Caco-2 (cell line): ENCODE results near the gene HNRNPUL1. TPM values are rescaled to one million over a fixed set of nuclear protein-coding genes. Genes with fewer than 3 reads are reported as not detected.

Source experiments
- BruUV-seq: library from RNA; stranded (reverse); fragments of 400-500 nt; replicated peaks from 2 replicates; lab custom pipeline; 2021; lab: Mats Ljungman, UMichigan
- CTCF ChIA-PET: fragments of 300-600 bp; sonication (Branson Sonifier 250); formaldehyde crosslinking; loops from one replicate; lab custom pipeline; 2022; ENCODE audit warnings: antibody characterized with exemption; lab: Charles Lee
- POLR2A ChIA-PET: fragments of 300-600 bp; sonication (Branson Sonifier 250); formaldehyde crosslinking; loops from one replicate; lab custom pipeline; 2022; ENCODE audit warnings: antibody characterized with exemption; lab: Charles Lee
- DNase-seq, 2 experiments: peaks; one replicate each; pipeline versions ENCODE4 v3.0.0 to v3.0.0-alpha.2; 2020 to 2022
- H3K27me3 ChIP-seq: replicated peaks from 2 replicates; pipeline ENCODE4 v1.6.0; 2011; ENCODE audit warnings: low read length; ENCODE audit not compliant: control insufficient read depth, insufficient read depth
- H3K36me3 ChIP-seq: 2 replicates; pipeline ENCODE4 v1.5.1; 2011; ENCODE audit warnings: low read length; ENCODE audit not compliant: control insufficient read depth, insufficient read depth
- H3K4me1 ChIP-seq: fragments of 250-450 bp; sonication (Bioruptor Pico); 2 replicates; pipeline ENCODE4 v1.5.1; 2020; ENCODE audit warnings: mild to moderate bottlenecking
- H3K4me3 ChIP-seq: 2 replicates; pipeline ENCODE4 v1.5.1; 2011; ENCODE audit warnings: low read depth, mild to moderate bottlenecking, control low read depth, low read length
- H3K9me3 ChIP-seq: fragments of 250-450 bp; sonication (Bioruptor Pico); 2 replicates; pipeline ENCODE4 v1.5.1; 2020; ENCODE audit warnings: mild to moderate bottlenecking, moderate library complexity
- H3K27ac Mint-ChIP-seq: one replicate; pipeline ENCODE4 v1.8.0; 2022; ENCODE audit warnings: mixed read lengths; ENCODE audit not compliant: unreplicated experiment
- H3K27me3 Mint-ChIP-seq: one replicate; pipeline ENCODE4 v1.8.0; 2022; ENCODE audit warnings: mixed read lengths; ENCODE audit not compliant: insufficient read depth, unreplicated experiment
- H3K36me3 Mint-ChIP-seq: one replicate; pipeline ENCODE4 v1.8.0; 2022; ENCODE audit warnings: mild to moderate bottlenecking, mixed read lengths; ENCODE audit not compliant: insufficient read depth, unreplicated experiment
- H3K4me1 Mint-ChIP-seq: one replicate; pipeline ENCODE4 v1.8.0; 2022; ENCODE audit warnings: low read depth, mixed read lengths; ENCODE audit not compliant: unreplicated experiment
- H3K4me3 Mint-ChIP-seq: one replicate; pipeline ENCODE4 v1.8.0; 2022; ENCODE audit warnings: mild to moderate bottlenecking, moderate library complexity, mixed read lengths; ENCODE audit not compliant: unreplicated experiment
- H3K9me3 Mint-ChIP-seq: one replicate; pipeline ENCODE4 v1.8.0; 2022; ENCODE audit warnings: mixed read lengths; ENCODE audit not compliant: unreplicated experiment
- CTCF ChIP-seq, 2 experiments: fragments of 200-600 bp in 1 of 2; IDR thresholded peaks; 1 replicate in 1 of 2; 2 replicates in 1 of 2; pipeline versions ENCODE4 v1.5.1 to v1.8.0; 2011 to 2022; ENCODE audit warnings: antibody characterized with exemption in 1 of 2, control low read depth in 1 of 2, inconsistent platforms in 1 of 2, low read depth in 1 of 2, low read length in 1 of 2, mild to moderate bottlenecking in 1 of 2, moderate library complexity in 1 of 2; ENCODE audit not compliant: insufficient read depth in 1 of 2, severe bottlenecking in 1 of 2, unreplicated experiment in 1 of 2
- intact Hi-C: fragments of 100-400 bp; cut with micrococcal nuclease; formaldehyde crosslinking; loops from one replicate; pipeline ENCODE4 v1.10.0; 2022; ENCODE audit not compliant: unreplicated experiment
- total RNA-seq: library from RNA; stranded (reverse); gene quantifications from 2 replicates; pipeline ENCODE4 v1.2.3, GENCODE V29; 2022

Gene HNRNPUL1
- total RNA-seq, 1 experiment from 2014 or later, result 322 TPM

DNA sequence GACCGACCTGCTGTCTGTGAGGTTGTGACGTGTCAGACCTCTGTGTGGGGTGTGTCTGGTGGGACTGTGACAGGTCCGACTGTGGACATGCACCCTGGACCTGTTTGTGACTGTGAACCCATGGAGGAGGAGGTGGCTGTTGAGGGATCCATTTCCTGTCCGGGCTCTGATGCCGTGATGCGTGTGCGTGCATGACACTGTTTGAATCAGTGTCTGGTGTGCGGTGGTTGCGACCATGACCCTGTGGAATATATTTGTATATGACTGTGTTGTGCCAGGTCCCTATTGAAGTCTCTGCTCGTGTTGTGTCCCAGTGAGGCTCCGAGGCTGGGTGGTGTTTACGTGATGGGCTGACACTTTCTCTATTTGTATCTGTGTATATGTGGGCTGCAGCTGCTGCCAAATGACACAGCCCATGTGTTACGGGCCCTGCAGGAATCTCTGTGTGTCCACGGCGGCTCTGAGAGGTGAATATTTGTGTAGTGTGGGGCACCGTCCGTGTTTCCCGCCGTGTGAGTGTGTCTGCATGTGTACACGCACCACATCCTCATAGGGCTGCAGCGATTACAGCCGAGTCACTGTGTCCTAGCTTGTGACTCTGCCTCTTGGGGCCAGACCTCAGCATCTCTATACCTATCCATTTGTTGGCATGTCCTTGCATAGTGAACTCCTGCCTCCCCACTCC is 64.1 kb downstream of the HNRNPUL1 start:
- Histone ChIP-seq H3K36me3 (no peaks in the 10 kb centered on the region), H3K4me1 (peaks cover 30% of the 10 kb centered on the region), H3K27me3 (no peaks in the 10 kb centered on the region), H3K9me3 (no peaks in the 10 kb centered on the region), H3K4me3 (no peak overlapping the region)
- no peak overlapping the region for H3K27ac Mint-ChIP-seq
- ChIA-PET POLR2A (no interaction called here), CTCF (no interaction called here)
- no peaks in the 10 kb centered on the region for H3K27me3 Mint-ChIP-seq
- intact Hi-C loops, result no loop called here
- TF ChIP-seq CTCF (IDR thresholded peaks at IDR 0.05; ENCODE audit: insufficient read depth in 1 of 2, low read depth in 1 of 2, low read length in 1 of 2, severe bottlenecking in 1 of 2, unreplicated experiment in 1 of 2), result no peak
- H3K4me3 Mint-ChIP-seq, result no peak overlapping the region
- DNase-seq, result no peak
- H3K36me3 Mint-ChIP-seq, result peaks cover 33% of the 10 kb centered on the region
- peaks cover 25% of the 10 kb centered on the region for H3K4me1 Mint-ChIP-seq
- BruUV-seq, result no TSS peak
- no peaks in the 10 kb centered on the region for H3K9me3 Mint-ChIP-seq

GRCh38 chr19:41328842-41329225 is 64.7 kb downstream of the HNRNPUL1 start:
- Histone ChIP-seq H3K36me3 (no peaks in the 10 kb centered on the region), H3K27me3 (no peaks in the 10 kb centered on the region), H3K4me3 (no peak overlapping the region), H3K4me1 (peaks cover 25% of the 10 kb centered on the region), H3K9me3 (no peaks in the 10 kb centered on the region)
- ChIA-PET CTCF (no interaction called here), POLR2A (no interaction called here)
- Mint-ChIP-seq H3K27ac (no peak overlapping the region), H3K4me1 (peaks cover 23% of the 10 kb centered on the region), H3K27me3 (no peaks in the 10 kb centered on the region), H3K36me3 (peaks cover 28% of the 10 kb centered on the region), H3K4me3 (no peak overlapping the region), H3K9me3 (no peaks in the 10 kb centered on the region)
- no peak for TF ChIP-seq CTCF (IDR thresholded peaks at IDR 0.05; ENCODE audit: insufficient read depth in 1 of 2, low read depth in 1 of 2, low read length in 1 of 2, severe bottlenecking in 1 of 2, unreplicated experiment in 1 of 2)
- intact Hi-C loops, result no loop called here
- no peak for DNase-seq
- BruUV-seq, result no TSS peak

GRCh38 chr19:41330481-41330880 is 66.3 kb downstream of the HNRNPUL1 start:
- Histone ChIP-seq H3K9me3 (no peaks in the 10 kb centered on the region), H3K27me3 (no peaks in the 10 kb centered on the region), H3K4me3 (no peak overlapping the region), H3K4me1 (peaks cover 10% of the 10 kb centered on the region), H3K36me3 (no peaks in the 10 kb centered on the region)
- ChIA-PET CTCF (interaction anchor here (0.6 kb wide), 1 partner anchor 97 kb away, joined by 7 read pairs; the partner anchor contains the start of gene B3GNT8), POLR2A (no interaction called here)
- intact Hi-C loops, result no loop called here
- no TSS peak for BruUV-seq
- Mint-ChIP-seq H3K4me1 (peaks cover 12% of the 10 kb centered on the region), H3K27ac (no peak overlapping the region), H3K9me3 (no peaks in the 10 kb centered on the region), H3K36me3 (peaks cover 17% of the 10 kb centered on the region), H3K4me3 (no peak overlapping the region), H3K27me3 (no peaks in the 10 kb centered on the region)
- no peak for TF ChIP-seq CTCF (IDR thresholded peaks at IDR 0.05; ENCODE audit: insufficient read depth in 1 of 2, low read depth in 1 of 2, low read length in 1 of 2, severe bottlenecking in 1 of 2, unreplicated experiment in 1 of 2)
- DNase-seq, result no peak
